GM12878 (cell line): Measurements from ENCODE around the gene SERPINI1. TPM values are rescaled to one million over a fixed set of nuclear protein-coding genes. Genes with fewer than 3 reads are reported as not detected.

Experiments used
- ATAC-seq: fragments of 200-7000 bp; cut with Tn5 transposase; 3 replicates; pipeline ENCODE4 v1.9.1; 2020; ENCODE audit warnings: mild to moderate bottlenecking, moderate library complexity
- Bru-seq: library from RNA; stranded (reverse); fragments of 400-500 nt; gene quantifications from one replicate; lab custom pipeline; 2021; lab: Mats Ljungman, UMichigan
- BruChase-seq, 2 experiments: library from RNA; stranded (reverse); fragments of 400-500 nt; gene quantifications; one replicate each; lab custom pipeline; 2021; lab: Mats Ljungman, UMichigan
- BruUV-seq: library from RNA; stranded (reverse); fragments of 400-500 nt; replicated peaks from 2 replicates; lab custom pipeline; 2021; lab: Mats Ljungman, UMichigan
- CTCF ChIA-PET: fragments of 300-600 bp; sonication (Branson Sonifier 250); formaldehyde crosslinking; extraction: SDS; loops from one replicate; lab custom pipeline; 2021; ENCODE audit warnings: inconsistent platforms; lab: Yijun Ruan, JAX
- POLR2A ChIA-PET: fragments of 350-600 bp; formaldehyde crosslinking; extraction: SDS; loops from one replicate; lab custom pipeline; 2021; ENCODE audit warnings: inconsistent platforms; lab: Charles Lee
- RAD21 ChIA-PET: fragments of 300-600 bp; sonication (Branson Sonifier 250); formaldehyde crosslinking; loops from one replicate; lab custom pipeline; 2023; ENCODE audit warnings: antibody characterized with exemption; ENCODE audit not compliant: unreplicated experiment; lab: Charles Lee
- SMC1A ChIA-PET: fragments of 300-600 bp; sonication (Branson Sonifier 250); formaldehyde crosslinking; loops from one replicate; lab custom pipeline; 2023; ENCODE audit not compliant: unreplicated experiment, uncharacterized antibody; lab: Charles Lee
- DNase-seq: peaks from one replicate; pipeline ENCODE4 v3.0.0-alpha.2; 2011; ENCODE audit warnings: low read depth, low spot score
- FAIRE-seq: peaks from 3 replicates; lab custom pipeline; 2011; peaks lifted over from hg19 to GRCh38; lab: Jason Lieb, UNC
- H2AFZ ChIP-seq: 2 replicates; pipeline ENCODE4 v1.6.0; 2011; ENCODE audit warnings: low read depth, low read length, control low read depth; ENCODE audit not compliant: control insufficient read depth
- H3K27ac ChIP-seq: 2 replicates; pipeline ENCODE4 v1.5.1; 2011; ENCODE audit warnings: control low read depth; ENCODE audit not compliant: control insufficient read depth, insufficient read depth
- H3K27me3 ChIP-seq, 2 experiments: replicated peaks in 1 of 2; 2 replicates each; pipeline versions ENCODE4 v1.6.0 to v1.6.1; 2011; ENCODE audit warnings: low read length in 1 of 2; ENCODE audit not compliant: control insufficient read depth in 2 of 2, insufficient read depth in 2 of 2
- H3K36me3 ChIP-seq, 2 experiments: 2 replicates each; pipeline ENCODE4 v1.5.1; 2011; ENCODE audit warnings: low read length in 1 of 2; ENCODE audit not compliant: control insufficient read depth in 2 of 2, insufficient read depth in 2 of 2
- H3K4me1 ChIP-seq: 2 replicates; pipeline ENCODE4 v1.6.1; 2011; ENCODE audit warnings: mild to moderate bottlenecking, low read length, moderate library complexity, mixed read lengths; ENCODE audit not compliant: control insufficient read depth, insufficient read depth
- H3K4me2 ChIP-seq: 2 replicates; pipeline ENCODE4 v1.6.0; 2011; ENCODE audit warnings: control low read depth; ENCODE audit not compliant: control insufficient read depth, insufficient read depth
- H3K4me3 ChIP-seq: fragments of 200-600 bp; sonication (generic); 2 replicates; pipeline ENCODE4 v1.5.1; 2016
- H3K79me2 ChIP-seq: 2 replicates; pipeline ENCODE4 v1.6.0; 2011; ENCODE audit warnings: low read length; ENCODE audit not compliant: control insufficient read depth, insufficient read depth
- H3K9ac ChIP-seq: 2 replicates; pipeline ENCODE4 v1.8.0; 2011; ENCODE audit warnings: low read length, control low read depth, mixed read lengths; ENCODE audit not compliant: control insufficient read depth, insufficient read depth
- H3K9me3 ChIP-seq: replicated peaks from 3 replicates; pipeline ENCODE4 v1.5.1; 2011; ENCODE audit warnings: mild to moderate bottlenecking, low read length; ENCODE audit not compliant: control insufficient read depth, insufficient read depth
- H4K20me1 ChIP-seq: 2 replicates; pipeline ENCODE4 v1.6.0; 2011; ENCODE audit not compliant: control insufficient read depth, insufficient read depth
- BHLHE40 ChIP-seq, 2 experiments: fragments of 450-650 bp in 1 of 2; IDR thresholded peaks; 2 replicates each; pipeline ENCODE4 v1.6.1; 2011 to 2017; ENCODE audit warnings: low read depth in 2 of 2, borderline replicate concordance in 1 of 2, improper control_type of control experiment in 1 of 2, low read length in 1 of 2, mild to moderate bottlenecking in 1 of 2
- CBX5 ChIP-seq: sonication (generic); IDR thresholded peaks from 2 replicates; pipeline ENCODE4 v1.6.1; 2016; ENCODE audit warnings: low read depth, moderate library complexity, mild to moderate bottlenecking, inconsistent platforms
- EED ChIP-seq: sonication (generic); IDR thresholded peaks from 2 replicates; pipeline ENCODE4 v1.6.1; 2016; ENCODE audit warnings: antibody characterized with exemption, low read depth
- NBN ChIP-seq: fragments of 450-650 bp; IDR thresholded peaks from 2 replicates; pipeline ENCODE4 v1.6.1; 2016
- PAX8 ChIP-seq: fragments of 450-650 bp; IDR thresholded peaks from 2 replicates; pipeline ENCODE4 v1.6.1; 2017; ENCODE audit warnings: mild to moderate bottlenecking, moderate library complexity
- RAD51 ChIP-seq: fragments of 450-650 bp; IDR thresholded peaks from 2 replicates; pipeline ENCODE4 v1.6.1; 2016; ENCODE audit warnings: moderate library complexity, mild to moderate bottlenecking, inconsistent platforms
- SREBF1 ChIP-seq: IDR thresholded peaks from 2 replicates; pipeline ENCODE4 v1.6.1; 2012; ENCODE audit warnings: mild to moderate bottlenecking, low read length
- SRF ChIP-seq, 2 experiments: IDR thresholded peaks; 2 replicates each; pipeline ENCODE4 v1.6.1; 2011; ENCODE audit warnings: low read depth in 2 of 2, low read length in 2 of 2, mild to moderate bottlenecking in 1 of 2, moderate library complexity in 1 of 2
- WGBS: methylation state at CpG from one replicate; pipeline ENCODE4 v1.1.6; 2016; ENCODE audit warnings: low lambda C conversion rate; ENCODE audit not compliant: insufficient replicate concordance, insufficient coverage; ENCODE audit errors: missing lambda C conversion rate; 5-methylcytosine and 5-hydroxymethylcytosine counted together
- in situ Hi-C: fragments of 300-500 bp; cut with MboI; formaldehyde crosslinking; loops from 9 replicates; pipeline ENCODE4 v1.14.3; 2018; ENCODE audit warnings: mixed read lengths
- intact Hi-C: fragments of 100-400 bp; cut with micrococcal nuclease; formaldehyde crosslinking; loops from one replicate; pipeline ENCODE4 v1.14.2; 2022; ENCODE audit not compliant: unreplicated experiment
- long read RNA-seq, 2 experiments: library from polyadenylated mRNA; unstranded; transcript quantifications; one replicate each; pipeline ENCODE4 v2.0.0, GENCODE V29; 2019 to 2020
- polyA minus RNA-seq, 3 experiments: library from RNA; depleted of rRNA, polyadenylated mRNA; stranded (reverse); fragments of >200 nt; gene quantifications; 2 replicates each; pipeline ENCODE4 v1.2.3, GENCODE V29; 2011
- polyA plus RNA-seq, 11 experiments: library from polyadenylated mRNA; depleted of rRNA in 4 of 11; unstranded in 6 of 11; stranded (reverse) in 5 of 11; fragments of >200 nt; fragmentation: Nextera tagmentation in 4 of 11; fragmentation: Illumina TruSeq in 1 of 11; extraction: Ambion mirVana in 4 of 11; extraction: Trizol in 1 of 11; gene quantifications; 1 replicate in 1 of 11; 2 replicates in 10 of 11; pipeline versions ENCODE4 v1.2.1 to v1.2.3, GENCODE V29; 2011 to 2016; ENCODE audit warnings: inconsistent platforms in 2 of 11, missing spikeins in 2 of 11, low read depth in 1 of 11
- total RNA-seq, 4 experiments: library from RNA; depleted of rRNA in 3 of 4; stranded (reverse); fragments of >200 nt in 3 of 4; fragmentation: Illumina TruSeq in 1 of 4; extraction: Trizol in 1 of 4; gene quantifications; 2 replicates each; pipeline versions ENCODE4 v1.2.1 to v1.2.3, GENCODE V29; 2013 to 2021
- TF ChIP-seq, protein P1 (sequence below): fragments of 450-650 bp; IDR thresholded peaks from 2 replicates; pipeline ENCODE4 v1.6.1; 2018; ENCODE audit warnings: mild to moderate bottlenecking, low read depth, moderate library complexity; ENCODE audit not compliant: partially characterized antibody

The SERPINI1 gene, protein sequence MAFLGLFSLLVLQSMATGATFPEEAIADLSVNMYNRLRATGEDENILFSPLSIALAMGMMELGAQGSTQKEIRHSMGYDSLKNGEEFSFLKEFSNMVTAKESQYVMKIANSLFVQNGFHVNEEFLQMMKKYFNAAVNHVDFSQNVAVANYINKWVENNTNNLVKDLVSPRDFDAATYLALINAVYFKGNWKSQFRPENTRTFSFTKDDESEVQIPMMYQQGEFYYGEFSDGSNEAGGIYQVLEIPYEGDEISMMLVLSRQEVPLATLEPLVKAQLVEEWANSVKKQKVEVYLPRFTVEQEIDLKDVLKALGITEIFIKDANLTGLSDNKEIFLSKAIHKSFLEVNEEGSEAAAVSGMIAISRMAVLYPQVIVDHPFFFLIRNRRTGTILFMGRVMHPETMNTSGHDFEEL
- 3.5 and 4.6 TPM in 2 replicates for total RNA-seq (2013; cell fraction: nucleolus; rRNA removed)
- 1.5 and 2.2 TPM in 2 replicates for total RNA-seq (2014; rRNA removed)
- total RNA-seq (2014; rRNA removed; fragmentation: Illumina TruSeq; extraction: Trizol) = 3.0 TPM in 2 replicates
- total RNA-seq (2021) = 1.2 and 1.7 TPM in 2 replicates
- 3.2 TPM for polyA plus RNA-seq (2011; ENCODE audit: low read depth)
- polyA plus RNA-seq (2011; rRNA removed) = 4.3 and 6.2 TPM in 2 replicates
- polyA plus RNA-seq (2011; cell fraction: cytosol; rRNA removed) = 0.94 and 1.3 TPM in 2 replicates
- polyA plus RNA-seq (2011; cell fraction: nucleus; rRNA removed) = 0.57 and 1.1 TPM in 2 replicates
- 3.6 and 5.0 TPM in 2 replicates for polyA plus RNA-seq (2012)
- 1.6 and 5.5 TPM in 2 replicates for polyA plus RNA-seq (2014; fragmentation: Illumina TruSeq; extraction: Trizol)
- polyA plus RNA-seq (2014; fragmentation: Nextera tagmentation; extraction: Ambion mirVana) = 1 to 10 TPM; 6.8 to 7.6 TPM
- 1.3 and 1.6 TPM in 2 replicates for polyA plus RNA-seq (2014; rRNA removed)
- 1 to 10 TPM; 5.2 to 5.7 TPM for polyA plus RNA-seq (2016; fragmentation: Nextera tagmentation; extraction: Ambion mirVana)
- 1.5 and 1.6 TPM in 2 replicates for polyA minus RNA-seq (2011; rRNA and poly(A)+ RNA removed)
- 0.67 and 0.83 TPM in 2 replicates for polyA minus RNA-seq (2011; cell fraction: cytosol; rRNA and poly(A)+ RNA removed)
- polyA minus RNA-seq (2011; cell fraction: nucleus; rRNA and poly(A)+ RNA removed) = 1.9 and 3.1 TPM in 2 replicates
- Bru-seq, nascent RNA = percentile 42 among the genes with signal in this experiment
- BruChase-seq, experiment 1, labeled RNA remaining after a 6-hour chase = percentile 37 among the genes with signal in this experiment
- percentile 40 among the genes with signal in this experiment for BruChase-seq, experiment 2, labeled RNA remaining after a 2-hour chase
- long read RNA-seq, experiment 1, partial matches to known transcripts = 0 of 2 reads
- long read RNA-seq, experiment 1, other reads (novel, unspliced or antisense) = 0 of 2 reads
- long read RNA-seq, experiment 2, transcript SERPINI1-202 (9 exons, 1,890 nt) = major isoform, 12 of 13 reads
- long read RNA-seq, experiment 2, partial matches to known transcripts = 0 of 13 reads
- long read RNA-seq, experiment 2, other reads (novel, unspliced or antisense) = 1 of 13 reads

DNA sequence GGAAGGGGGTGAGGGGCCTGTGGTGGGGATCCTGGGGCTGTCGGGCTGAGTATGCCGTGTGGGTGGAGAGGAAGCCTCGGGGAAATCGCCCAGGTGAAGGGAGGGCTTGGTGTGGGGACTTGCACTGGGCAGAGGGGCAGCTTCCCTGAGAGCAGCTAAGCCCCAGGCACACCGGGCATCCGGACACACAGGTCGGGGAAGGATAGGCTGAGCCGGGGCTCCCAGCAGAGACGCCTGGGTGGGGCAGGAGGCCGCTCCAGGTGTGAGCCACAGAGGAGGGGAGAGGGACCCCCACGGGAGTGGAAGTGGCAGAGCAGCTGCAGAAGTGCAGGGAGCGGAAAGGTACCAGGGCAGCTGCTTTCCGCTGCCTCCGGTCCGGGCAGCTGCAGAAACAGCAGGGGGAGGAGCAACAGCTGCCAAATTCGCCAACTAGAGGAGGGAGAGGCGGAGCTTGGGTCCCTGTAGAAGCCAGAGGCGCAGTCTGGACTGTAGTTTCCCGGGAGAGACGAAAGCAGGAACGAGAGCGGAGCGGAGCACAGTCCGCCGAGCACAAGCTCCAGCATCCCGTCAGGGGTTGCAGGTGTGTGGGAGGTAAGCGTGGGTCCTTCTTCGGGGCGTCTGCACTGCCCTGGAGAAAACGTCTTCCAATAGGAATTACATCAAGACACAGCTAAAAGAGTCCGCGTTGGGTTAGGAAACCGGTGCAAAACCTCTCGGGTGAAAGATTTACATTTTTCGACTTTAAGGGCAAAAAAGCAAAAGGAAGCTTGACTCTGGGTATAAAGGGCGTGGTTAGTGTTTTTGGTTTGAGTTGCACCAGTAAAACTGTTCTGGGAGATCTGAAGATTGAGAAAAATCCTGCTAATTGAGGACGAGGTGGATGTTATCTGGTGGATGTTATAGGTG lies at the start of gene SERPINI1:
TSS of gene SERPINI1 (plus strand) at position 489 of the 906 bp plus-strand sequence. CDS start 53,408 bp downstream, outside the sequence.
- peak; percentile 80 for FAIRE-seq
- TF ChIP-seq PAX8 (no peak), SRF (IDR thresholded peaks at IDR 0.05; ENCODE audit: low read depth in 2 of 2, low read length in 2 of 2) (no peak), SREBF1 (no peak), NBN (peak; percentile 83; the same call in 1 of the 2 replicates), RAD51 (0 out of 2 replicates have a peak, but pooled peaks have one; percentile 3), CBX5 (no peak), EED (peak; percentile 62), BHLHE40 (IDR thresholded peaks at IDR 0.05; ENCODE audit: borderline replicate concordance in 1 of 2, low read depth in 2 of 2, low read length in 1 of 2) (no peak; a peak in 1 of 4 replicates)
- TF ChIP-seq, protein P1, sequence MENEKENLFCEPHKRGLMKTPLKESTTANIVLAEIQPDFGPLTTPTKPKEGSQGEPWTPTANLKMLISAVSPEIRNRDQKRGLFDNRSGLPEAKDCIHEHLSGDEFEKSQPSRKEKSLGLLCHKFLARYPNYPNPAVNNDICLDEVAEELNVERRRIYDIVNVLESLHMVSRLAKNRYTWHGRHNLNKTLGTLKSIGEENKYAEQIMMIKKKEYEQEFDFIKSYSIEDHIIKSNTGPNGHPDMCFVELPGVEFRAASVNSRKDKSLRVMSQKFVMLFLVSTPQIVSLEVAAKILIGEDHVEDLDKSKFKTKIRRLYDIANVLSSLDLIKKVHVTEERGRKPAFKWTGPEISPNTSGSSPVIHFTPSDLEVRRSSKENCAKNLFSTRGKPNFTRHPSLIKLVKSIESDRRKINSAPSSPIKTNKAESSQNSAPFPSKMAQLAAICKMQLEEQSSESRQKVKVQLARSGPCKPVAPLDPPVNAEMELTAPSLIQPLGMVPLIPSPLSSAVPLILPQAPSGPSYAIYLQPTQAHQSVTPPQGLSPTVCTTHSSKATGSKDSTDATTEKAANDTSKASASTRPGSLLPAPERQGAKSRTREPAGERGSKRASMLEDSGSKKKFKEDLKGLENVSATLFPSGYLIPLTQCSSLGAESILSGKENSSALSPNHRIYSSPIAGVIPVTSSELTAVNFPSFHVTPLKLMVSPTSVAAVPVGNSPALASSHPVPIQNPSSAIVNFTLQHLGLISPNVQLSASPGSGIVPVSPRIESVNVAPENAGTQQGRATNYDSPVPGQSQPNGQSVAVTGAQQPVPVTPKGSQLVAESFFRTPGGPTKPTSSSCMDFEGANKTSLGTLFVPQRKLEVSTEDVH = no peak

More for the DNA sequence above, at the start of gene SERPINI1:
- POLR2A ChIA-PET = interaction anchor here (0.6 to 3.0 kb wide), 9 partner anchors 8 to 329 kb away, joined by 3 to 26 read pairs (median 5); no protein-coding TSS in a partner anchor
- Histone ChIP-seq H3K27ac (peak within 1 kb of the TSS; percentile 86), H3K36me3 (no peaks in the 10 kb centered on the region), H3K4me3 (peak within 1 kb of the TSS; percentile 97), H3K27me3 (no peaks in the 10 kb centered on the region), H3K4me2 (peak within 1 kb of the TSS; percentile 90), H2AFZ (peak within 1 kb of the TSS; percentile 99), H4K20me1 (peaks cover 4% of the 10 kb centered on the region; the same call in 1 of the 2 replicates), H3K9me3 (no peaks in the 10 kb centered on the region), H3K79me2 (peaks cover 41% of the 10 kb centered on the region), H3K4me1 (peaks cover 3% of the 10 kb centered on the region; the same call in 1 of the 2 replicates), H3K9ac (peak within 1 kb of the TSS; percentile 76)
- in situ Hi-C loops (no loop called here), intact Hi-C loops (loop anchor here (10.0 kb wide), 1 partner anchor 359 kb away; the partner anchor contains the start of gene GOLIM4)
- RAD21 ChIA-PET = interaction anchor here (0.9 to 1.7 kb wide), 8 partner anchors 9 to 50 kb away, joined by 3 to 7 read pairs (median 5); no protein-coding TSS in a partner anchor
- ATAC-seq (peak; percentile 74), DNase-seq (peak; percentile 52)
- SMC1A ChIA-PET = interaction anchor here (0.6 to 3.0 kb wide), 12 partner anchors 9 to 355 kb away, joined by 3 to 36 read pairs (median 4); partner anchors contain the start of gene ZBBX
- WGBS = under 1% methylated on average over 35 of the region's 37 CpGs
- BruUV-seq = no TSS peak
- CTCF ChIA-PET = interaction anchor here (0.6 to 3.3 kb wide), 10 partner anchors 9 to 369 kb away, joined by 3 to 23 read pairs (median 6); partner anchors contain the start of gene ZBBX
